Measurements from ENCODE around the gene CRY2. TPM values are rescaled to one million over a fixed set of nuclear protein-coding genes. Genes with fewer than 3 reads are reported as not detected.

Gene CRY2
- total and polyA plus RNA-seq, 10 donors: 5.6 to 39.2 (median 32.6) TPM

- no peaks in the 10 kb centered on the region for H3K27me3 ChIP-seq (replicated peaks in 1 of 7)
- H3K4me1 ChIP-seq: peaks cover 29 to 48% (median 33%) of the 10 kb centered on the region in 6 donors
- TF ChIP-seq POLR2AphosphoS5 (IDR thresholded peaks at IDR 0.05): no peak
- no peak for TF ChIP-seq POLR2A (IDR thresholded peaks at IDR 0.05)
- no peak overlapping the region for H3K4me3 ChIP-seq
- peak overlapping the region in 6 of 8 donors; percentile 9 to 78 (median 60) for H3K27ac ChIP-seq
- intact Hi-C loops (cut with DNase I; ENCODE audit: low total_unique reads): no loop called here
- no peaks in the 10 kb centered on the region for H3K9me3 ChIP-seq
- DNase-seq: no peak
- H3K36me3 ChIP-seq: peaks cover 10 to 100% (median 86%) of the 10 kb centered on the region in 6 donors
- WGBS, 5 donors: 82 to 96% (median 94%) methylated on average over 5 of the region's 5 CpGs
Measured at GRCh38 chr11:45860348-45860747, 13.1 kb downstream of the CRY2 start.

- H3K4me1 ChIP-seq: peaks cover 29 to 46% (median 33%) of the 10 kb centered on the region in 6 donors
- no peaks in the 10 kb centered on the region for H3K27me3 ChIP-seq (replicated peaks in 1 of 7)
- intact Hi-C loops (cut with DNase I; ENCODE audit: low total_unique reads): no loop called here
- no peak overlapping the region for H3K4me3 ChIP-seq
- H3K9me3 ChIP-seq: no peaks in the 10 kb centered on the region
- no peak for TF ChIP-seq CTCF (IDR thresholded peaks at IDR 0.05 in 8 of 11, conservative IDR thresholded peaks at IDR 0.05 in 3 of 11)
- no peak for TF ChIP-seq POLR2AphosphoS5 (IDR thresholded peaks at IDR 0.05)
- TF ChIP-seq POLR2A (IDR thresholded peaks at IDR 0.05): no peak
- H3K27ac ChIP-seq: peak overlapping the region in 1 of 8 donors; percentile 68
- H3K36me3 ChIP-seq: peaks cover 9 to 100% (median 89%) of the 10 kb centered on the region in 6 donors
- DNase-seq: no peak
- 85 to 94% (median 87%) methylated on average over 9 to 10 of the region's 10 CpGs for WGBS, 5 donors
Measured at GRCh38 chr11:45860764-45861510, 13.7 kb downstream of the CRY2 start.

- intact Hi-C loops (cut with DNase I; ENCODE audit: low total_unique reads): no loop called here
- Histone ChIP-seq H3K27me3 (replicated peaks in 1 of 7) (no peaks in the 10 kb centered on the region), H3K4me3 (no peak overlapping the region), H3K4me1 (peaks cover 5 to 17% (median 9%) of the 10 kb centered on the region in 6 donors), H3K27ac (no peak overlapping the region), H3K36me3 (peaks cover 9 to 100% (median 91%) of the 10 kb centered on the region in 6 donors), H3K9me3 (no peaks in the 10 kb centered on the region)
- DNase-seq: no peak
- TF ChIP-seq POLR2AphosphoS5 (IDR thresholded peaks at IDR 0.05) (no peak), POLR2A (IDR thresholded peaks at IDR 0.05) (no peak), CTCF (IDR thresholded peaks at IDR 0.05 in 8 of 11, conservative IDR thresholded peaks at IDR 0.05 in 3 of 11) (no peak)
Measured at GRCh38 chr11:45864041-45864440, 16.8 kb downstream of the CRY2 start.

- WGBS, 5 donors: 90 to 96% (median 94%) methylated on average over 4 to 12 of the region's 12 CpGs
- no peak overlapping the region for H3K4me3 ChIP-seq
Measured at GRCh38 chr11:45869551-45869950, 22.3 kb downstream of the CRY2 start.

More at GRCh38 chr11:45869551-45869950, 22.3 kb downstream of the CRY2 start:
- Histone ChIP-seq H3K4me1 (no peaks in the 10 kb centered on the region), H3K36me3 (peaks cover 5 to 100% (median 95%) of the 10 kb centered on the region in 6 donors), H3K27me3 (replicated peaks in 1 of 7) (no peaks in the 10 kb centered on the region), H3K9me3 (no peaks in the 10 kb centered on the region), H3K27ac (no peak overlapping the region)
- DNase-seq: no peak
- TF ChIP-seq POLR2AphosphoS5 (IDR thresholded peaks at IDR 0.05): peak in 2 of 3 donors; percentile 7 to 40
- TF ChIP-seq POLR2A (IDR thresholded peaks at IDR 0.05): no peak
- no peak for TF ChIP-seq CTCF (IDR thresholded peaks at IDR 0.05 in 8 of 11, conservative IDR thresholded peaks at IDR 0.05 in 3 of 11)
- intact Hi-C loops (cut with DNase I; ENCODE audit: low total_unique reads): no loop called here

All from spleen (tissue), 11 donors.